Measurements from ENCODE around the gene C1orf53. TPM values are rescaled to one million over a fixed set of nuclear protein-coding genes. Genes with fewer than 3 reads are reported as not detected.
"Not testable (repeated sequence)": the region's sequence is repeated elsewhere in the genome, so short reads cannot be mapped to it uniquely, and the experiment has no call there.

C1orf53 gene
- total and polyA plus RNA-seq, 9 of the 15 experiments (the other 6 are each of a cell fraction or from before 2014, with no cell fraction given), result 0.31 to 3.2 (median 2.3) TPM

- TF ChIP-seq, protein P1, sequence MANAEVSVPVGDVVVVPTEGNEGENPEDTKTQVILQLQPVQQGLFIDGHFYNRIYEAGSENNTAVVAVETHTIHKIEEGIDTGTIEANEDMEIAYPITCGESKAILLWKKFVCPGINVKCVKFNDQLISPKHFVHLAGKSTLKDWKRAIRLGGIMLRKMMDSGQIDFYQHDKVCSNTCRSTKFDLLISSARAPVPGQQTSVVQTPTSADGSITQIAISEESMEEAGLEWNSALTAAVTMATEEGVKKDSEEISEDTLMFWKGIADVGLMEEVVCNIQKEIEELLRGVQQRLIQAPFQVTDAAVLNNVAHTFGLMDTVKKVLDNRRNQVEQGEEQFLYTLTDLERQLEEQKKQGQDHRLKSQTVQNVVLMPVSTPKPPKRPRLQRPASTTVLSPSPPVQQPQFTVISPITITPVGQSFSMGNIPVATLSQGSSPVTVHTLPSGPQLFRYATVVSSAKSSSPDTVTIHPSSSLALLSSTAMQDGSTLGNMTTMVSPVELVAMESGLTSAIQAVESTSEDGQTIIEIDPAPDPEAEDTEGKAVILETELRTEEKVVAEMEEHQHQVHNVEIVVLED (CRISPR knock-in tag; IDR thresholded peaks at IDR 0.05), result peak; percentile 28; the same call in 1 of the 2 replicates
- TF ChIP-seq CEBPG (CRISPR knock-in tag; IDR thresholded peaks at IDR 0.05) (peak; percentile 96), CEBPG (tag; conservative IDR thresholded peaks at IDR 0.05 in 1 of 2, IDR thresholded peaks at IDR 0.05 in 1 of 2) (peak; percentile 97 to 99), NR2C2 (tag; IDR thresholded peaks at IDR 0.05) (peak; percentile 72), ZBTB17 (CRISPR knock-in tag; IDR thresholded peaks at IDR 0.05) (0 out of 2 replicates have a peak, but pooled peaks have one; percentile 36), BACH1 (tag; IDR thresholded peaks at IDR 0.05) (peak; percentile 65), ZBTB40 (IDR thresholded peaks at IDR 0.05) (0 out of 2 replicates have a peak, but pooled peaks have one; percentile 11), CTBP1 (IDR thresholded peaks at IDR 0.05; ENCODE audit: borderline replicate concordance) (peak; percentile 64; the same call in 1 of the 2 replicates), FOXA3 (CRISPR knock-in tag; conservative IDR thresholded peaks at IDR 0.05 in 1 of 2, IDR thresholded peaks at IDR 0.05 in 1 of 2) (peak in 1 of 2 experiments; percentile 56; a peak in 1 of 4 replicates), SOX6 (IDR thresholded peaks at IDR 0.05) (peak; percentile 70; the same call in 1 of the 2 replicates), ZNF41 (CRISPR knock-in tag; conservative IDR thresholded peaks at IDR 0.05) (peak; percentile 64; the same call in 1 of the 2 replicates), SMAD3 (CRISPR knock-in tag; conservative IDR thresholded peaks at IDR 0.05) (peak; percentile 87), LEF1 (IDR thresholded peaks at IDR 0.05) (peak; percentile 49; the same call in 1 of the 2 replicates)
- not testable (repeated sequence) for TF ChIP-seq NR2C2, ZBTB40 (CRISPR knock-in tag; IDR thresholded peaks at IDR 0.05)
- TF ChIP-seq, protein P2, sequence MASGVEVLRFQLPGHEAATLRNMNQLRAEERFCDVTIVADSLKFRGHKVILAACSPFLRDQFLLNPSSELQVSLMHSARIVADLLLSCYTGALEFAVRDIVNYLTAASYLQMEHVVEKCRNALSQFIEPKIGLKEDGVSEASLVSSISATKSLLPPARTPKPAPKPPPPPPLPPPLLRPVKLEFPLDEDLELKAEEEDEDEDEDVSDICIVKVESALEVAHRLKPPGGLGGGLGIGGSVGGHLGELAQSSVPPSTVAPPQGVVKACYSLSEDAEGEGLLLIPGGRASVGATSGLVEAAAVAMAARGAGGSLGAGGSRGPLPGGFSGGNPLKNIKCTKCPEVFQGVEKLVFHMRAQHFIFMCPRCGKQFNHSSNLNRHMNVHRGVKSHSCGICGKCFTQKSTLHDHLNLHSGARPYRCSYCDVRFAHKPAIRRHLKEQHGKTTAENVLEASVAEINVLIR (CRISPR knock-in tag; IDR thresholded peaks at IDR 0.05), result peak; percentile 18; the same call in 1 of the 2 replicates
Observed at GRCh38 chr1:197939159-197939980, 36.9 kb downstream of the C1orf53 start (continued).
